Body of pancreas (tissue), 4 donors: ENCODE measurements around the gene AHSA1.

Source experiments
- POLR2A ChIP-seq, 3 donors: fragments of 450-650 bp; IDR thresholded peaks; one replicate each; pipeline ENCODE4 v1.6.1; 2016; ENCODE audit warnings: antibody characterized with exemption in 3 of 3, mild to moderate bottlenecking in 2 of 3
- TF ChIP-seq, protein P1 (sequence below), 7 experiments: fragments of 450-650 bp in 4 of 7; fragments of 200-600 bp in 3 of 7; sonication (generic) in 3 of 7; IDR thresholded peaks; one replicate each; pipeline ENCODE4 v1.5.1; 2016 to 2019; ENCODE audit warnings: antibody characterized with exemption in 7 of 7

DNA sequence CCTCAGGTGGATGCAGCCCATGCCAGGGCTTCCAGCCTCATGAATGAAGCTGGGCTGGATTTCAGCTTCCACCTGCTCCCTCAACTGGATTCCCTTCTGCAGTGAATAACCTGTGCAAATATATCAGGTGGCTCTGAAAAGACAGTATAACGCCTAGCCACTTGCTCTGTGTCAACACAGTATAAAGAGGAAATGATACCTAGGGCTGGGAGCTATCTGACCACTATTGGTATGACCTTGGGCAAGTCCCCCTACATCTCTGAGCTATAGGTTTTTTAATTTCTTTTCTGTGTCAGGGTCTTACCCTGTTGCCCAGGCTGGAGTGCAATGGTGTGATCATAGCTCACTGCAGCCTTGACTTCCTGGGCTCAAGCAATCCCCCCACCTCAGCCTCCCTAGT, 20.9 kb downstream of the AHSA1 start:
- TF ChIP-seq, protein P1, sequence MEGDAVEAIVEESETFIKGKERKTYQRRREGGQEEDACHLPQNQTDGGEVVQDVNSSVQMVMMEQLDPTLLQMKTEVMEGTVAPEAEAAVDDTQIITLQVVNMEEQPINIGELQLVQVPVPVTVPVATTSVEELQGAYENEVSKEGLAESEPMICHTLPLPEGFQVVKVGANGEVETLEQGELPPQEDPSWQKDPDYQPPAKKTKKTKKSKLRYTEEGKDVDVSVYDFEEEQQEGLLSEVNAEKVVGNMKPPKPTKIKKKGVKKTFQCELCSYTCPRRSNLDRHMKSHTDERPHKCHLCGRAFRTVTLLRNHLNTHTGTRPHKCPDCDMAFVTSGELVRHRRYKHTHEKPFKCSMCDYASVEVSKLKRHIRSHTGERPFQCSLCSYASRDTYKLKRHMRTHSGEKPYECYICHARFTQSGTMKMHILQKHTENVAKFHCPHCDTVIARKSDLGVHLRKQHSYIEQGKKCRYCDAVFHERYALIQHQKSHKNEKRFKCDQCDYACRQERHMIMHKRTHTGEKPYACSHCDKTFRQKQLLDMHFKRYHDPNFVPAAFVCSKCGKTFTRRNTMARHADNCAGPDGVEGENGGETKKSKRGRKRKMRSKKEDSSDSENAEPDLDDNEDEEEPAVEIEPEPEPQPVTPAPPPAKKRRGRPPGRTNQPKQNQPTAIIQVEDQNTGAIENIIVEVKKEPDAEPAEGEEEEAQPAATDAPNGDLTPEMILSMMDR (IDR thresholded peaks at IDR 0.05) = no peak
- no peak for TF ChIP-seq POLR2A (IDR thresholded peaks at IDR 0.05)
